ENCODE results near the gene CHD3.

GRCh38 chr17:7884581-7885366, 3.8 kb upstream of the CHD3 start:
- TF ChIP-seq CTCF (IDR thresholded peaks at IDR 0.05), result no peak
- TF ChIP-seq POLR2A (IDR thresholded peaks at IDR 0.05), result no peak
